GM12865 (cell line): ENCODE data around the gene SRRM5.

Experiments
- DNase-seq: peaks from one replicate; pipeline ENCODE4 v3.0.0; 2010; ENCODE audit warnings: low read depth
- H3K4me3 ChIP-seq: 2 replicates; pipeline ENCODE4 v1.5.1; 2011; ENCODE audit warnings: mild to moderate bottlenecking, low read depth, low read length, control low read depth
- TF ChIP-seq, protein P1 (sequence below): IDR thresholded peaks from 2 replicates; pipeline ENCODE4 v1.5.1; 2011; ENCODE audit warnings: low read length, control low read depth, low read depth, inconsistent platforms; ENCODE audit not compliant: insufficient read depth; ENCODE audit errors: missing control alignments

SRRM5 gene

DNA sequence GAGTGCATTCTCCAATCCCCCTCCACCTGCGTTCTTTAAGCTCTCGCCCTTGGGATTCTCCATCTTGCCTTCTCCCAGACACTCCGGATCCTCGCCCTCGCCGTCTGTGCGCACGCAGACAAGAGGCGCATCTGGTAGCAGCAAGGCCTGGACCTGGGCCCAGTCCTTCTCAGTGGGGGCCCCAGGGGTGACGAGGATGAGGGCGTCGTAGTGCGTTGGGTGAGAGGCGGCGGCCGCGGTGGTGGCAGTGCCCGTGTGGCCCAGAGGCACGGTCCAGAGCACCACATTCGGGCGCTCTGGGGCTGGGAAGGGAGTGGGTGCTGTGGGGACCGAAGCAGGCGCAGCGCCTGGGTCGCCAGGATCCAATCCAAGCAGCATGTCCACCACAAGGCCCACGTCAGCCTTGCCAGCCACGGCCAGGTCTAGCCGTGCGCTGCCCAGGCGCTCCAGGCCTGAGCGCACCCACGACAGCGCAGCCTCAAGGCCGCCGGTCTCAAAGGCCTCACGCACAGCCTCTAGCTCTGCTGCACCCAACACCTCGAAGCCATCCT is 19.0 kb upstream of the SRRM5 start:
- H3K4me3 ChIP-seq = no peak overlapping the region
- DNase-seq = no peak
- TF ChIP-seq, protein P1, sequence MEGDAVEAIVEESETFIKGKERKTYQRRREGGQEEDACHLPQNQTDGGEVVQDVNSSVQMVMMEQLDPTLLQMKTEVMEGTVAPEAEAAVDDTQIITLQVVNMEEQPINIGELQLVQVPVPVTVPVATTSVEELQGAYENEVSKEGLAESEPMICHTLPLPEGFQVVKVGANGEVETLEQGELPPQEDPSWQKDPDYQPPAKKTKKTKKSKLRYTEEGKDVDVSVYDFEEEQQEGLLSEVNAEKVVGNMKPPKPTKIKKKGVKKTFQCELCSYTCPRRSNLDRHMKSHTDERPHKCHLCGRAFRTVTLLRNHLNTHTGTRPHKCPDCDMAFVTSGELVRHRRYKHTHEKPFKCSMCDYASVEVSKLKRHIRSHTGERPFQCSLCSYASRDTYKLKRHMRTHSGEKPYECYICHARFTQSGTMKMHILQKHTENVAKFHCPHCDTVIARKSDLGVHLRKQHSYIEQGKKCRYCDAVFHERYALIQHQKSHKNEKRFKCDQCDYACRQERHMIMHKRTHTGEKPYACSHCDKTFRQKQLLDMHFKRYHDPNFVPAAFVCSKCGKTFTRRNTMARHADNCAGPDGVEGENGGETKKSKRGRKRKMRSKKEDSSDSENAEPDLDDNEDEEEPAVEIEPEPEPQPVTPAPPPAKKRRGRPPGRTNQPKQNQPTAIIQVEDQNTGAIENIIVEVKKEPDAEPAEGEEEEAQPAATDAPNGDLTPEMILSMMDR = no peak

DNA sequence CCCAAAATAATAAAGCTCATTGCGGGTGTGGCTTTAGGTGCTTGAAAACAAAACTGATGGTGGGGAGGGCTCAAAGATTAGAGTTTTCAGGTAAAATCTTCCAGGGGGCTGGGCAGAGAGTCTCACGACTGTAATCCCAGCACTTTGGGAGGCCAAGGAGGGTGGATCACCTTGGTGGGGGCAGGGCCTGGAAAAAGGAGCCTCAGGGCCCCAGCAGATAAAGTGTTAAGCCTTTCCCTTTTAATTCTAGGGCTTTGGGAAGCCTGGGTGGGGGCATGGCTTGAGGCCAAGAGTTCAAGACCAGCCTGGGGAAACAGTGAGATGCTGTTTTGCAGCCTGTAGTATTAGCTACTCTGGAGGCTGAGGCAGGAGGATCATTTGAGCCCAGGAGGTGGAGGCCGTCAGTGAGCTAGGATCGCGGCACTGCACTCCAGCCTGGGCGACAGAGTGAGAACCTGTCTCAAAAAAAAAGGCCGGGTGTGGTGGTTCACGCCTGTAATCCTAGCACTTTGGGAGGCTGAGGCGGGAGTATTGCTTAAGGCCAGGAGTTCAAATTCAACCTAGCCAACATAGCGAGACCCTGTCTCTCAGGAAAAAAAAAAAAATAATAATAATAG is 17.7 kb upstream of the SRRM5 start:
- TF ChIP-seq, protein P1 = no peak
- H3K4me3 ChIP-seq = peak overlapping the region; percentile 78
- DNase-seq = no peak

DNA sequence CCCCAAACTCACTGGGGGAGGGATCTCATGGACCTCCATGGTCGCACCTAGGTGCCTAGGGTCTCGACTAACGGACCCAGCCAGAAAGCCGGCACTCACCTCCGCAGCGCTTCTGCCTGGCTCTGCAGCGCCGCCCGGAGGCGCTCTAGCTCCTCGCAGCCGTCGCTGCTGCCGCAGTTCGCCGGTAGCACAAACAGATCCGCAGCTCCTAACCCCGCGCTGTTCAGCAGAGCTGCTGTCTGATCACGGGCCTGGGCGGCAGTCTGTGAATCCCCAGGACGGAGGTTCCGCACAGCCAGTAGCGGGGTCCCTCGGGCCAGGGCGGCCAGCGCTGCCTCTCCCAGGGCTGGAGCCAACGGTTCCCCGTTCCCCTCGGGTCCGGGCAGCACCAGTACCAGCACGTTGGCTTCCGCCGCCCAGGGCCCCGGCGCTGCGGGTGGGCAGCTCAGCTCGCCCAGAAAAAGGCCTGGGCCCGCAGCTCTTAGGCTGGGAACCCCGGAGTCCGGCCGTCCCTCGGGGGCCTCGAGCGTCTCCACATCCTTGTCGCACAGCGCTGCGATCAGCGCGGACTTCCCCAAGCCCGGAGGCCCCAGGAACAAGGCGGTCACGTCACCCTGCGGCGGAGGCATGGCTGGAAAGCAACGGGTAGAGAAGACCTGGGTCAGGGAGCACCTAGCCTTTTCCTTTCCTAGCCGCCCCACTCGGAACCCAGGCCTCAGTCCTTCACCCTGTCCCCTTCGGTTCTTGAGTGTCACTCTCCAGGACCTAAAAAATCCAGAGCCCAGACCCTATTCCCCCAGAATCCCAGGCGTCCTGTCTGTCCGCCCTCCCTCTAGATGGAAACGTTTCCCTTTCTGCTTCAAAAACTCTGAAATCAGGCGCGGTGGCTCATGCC is 16.9 kb upstream of the SRRM5 start:
- DNase-seq = peak; percentile 86
- peak overlapping the region; percentile 78 for H3K4me3 ChIP-seq
- TF ChIP-seq, protein P1 = peak; percentile 94

DNA sequence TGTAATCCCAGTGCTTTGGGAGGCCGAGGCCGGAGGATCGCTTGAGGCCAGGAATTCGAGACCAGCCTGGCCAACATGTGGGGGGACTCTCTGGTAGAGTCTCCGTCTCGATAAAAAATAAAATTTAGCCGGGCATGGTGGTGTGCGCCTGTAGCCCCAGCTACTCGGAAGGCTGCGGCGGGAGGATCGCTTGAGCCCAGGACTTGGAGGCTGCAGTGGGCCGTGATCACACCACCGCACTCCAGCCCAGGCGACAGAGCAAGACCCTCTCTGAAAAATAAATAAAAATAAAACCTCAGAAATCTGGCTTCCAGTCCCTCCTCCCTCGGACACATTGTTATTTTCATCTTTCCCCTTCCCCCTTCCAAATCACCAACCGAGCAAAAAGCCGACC is 16.3 kb upstream of the SRRM5 start:
- TF ChIP-seq, protein P1 = no peak
- peak overlapping the region; percentile 78 for H3K4me3 ChIP-seq
- DNase-seq = no peak

DNA sequence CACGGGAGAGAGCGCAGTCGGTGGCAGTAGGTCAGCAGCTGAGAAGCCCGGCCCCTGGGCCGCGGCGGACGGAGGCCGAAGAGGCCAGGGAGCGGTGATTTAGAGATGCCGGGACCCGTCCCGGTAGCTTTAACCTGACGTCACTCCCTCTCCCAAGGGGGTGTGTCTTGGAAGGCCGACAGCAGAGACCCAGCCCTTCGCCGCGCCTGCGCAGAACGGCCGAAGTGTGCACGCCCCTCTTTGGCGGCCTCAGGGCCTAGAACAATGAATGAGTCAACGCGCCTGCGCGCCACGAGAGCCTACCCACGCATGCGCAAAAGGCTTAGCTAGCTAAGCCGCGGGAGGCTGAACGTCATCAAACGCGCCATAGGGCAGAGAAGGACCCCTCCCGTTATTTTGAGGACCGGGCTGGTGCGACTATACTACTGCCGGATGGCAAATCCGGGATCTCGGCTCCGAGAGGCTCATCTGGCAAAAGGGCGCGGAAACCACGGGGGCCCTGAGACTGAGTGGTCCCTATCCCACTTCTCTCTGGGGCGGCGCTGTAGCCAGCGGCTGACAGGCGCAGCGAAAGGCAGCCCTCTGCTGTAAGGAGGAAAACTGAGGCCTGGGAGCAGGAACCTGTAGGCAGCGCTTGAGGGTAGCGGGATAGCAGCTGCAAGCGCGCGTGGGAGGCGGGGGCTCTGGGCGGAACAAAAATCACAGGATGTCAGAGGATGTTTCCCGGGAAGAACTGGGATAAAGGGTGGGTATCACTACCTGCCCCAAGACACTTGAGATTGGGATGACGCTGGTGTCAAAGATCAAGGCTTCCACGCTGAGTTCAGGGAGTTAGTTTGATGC is 15.7 kb upstream of the SRRM5 start, which contains the start of the genes IRGQ and ZNF576:
Gene IRGQ (minus strand): TSS at position 136 of the 843 bp plus-strand sequence. CDS start 796 bp downstream, outside the sequence.
Gene ZNF576 (plus strand): TSS at position 597 of the 843 bp plus-strand sequence. CDS start 514 bp downstream, outside the sequence.
- TF ChIP-seq, protein P1 = no peak
- H3K4me3 ChIP-seq = peak within 1 kb of the TSS; percentile 93
- DNase-seq = peak; percentile 100

DNA sequence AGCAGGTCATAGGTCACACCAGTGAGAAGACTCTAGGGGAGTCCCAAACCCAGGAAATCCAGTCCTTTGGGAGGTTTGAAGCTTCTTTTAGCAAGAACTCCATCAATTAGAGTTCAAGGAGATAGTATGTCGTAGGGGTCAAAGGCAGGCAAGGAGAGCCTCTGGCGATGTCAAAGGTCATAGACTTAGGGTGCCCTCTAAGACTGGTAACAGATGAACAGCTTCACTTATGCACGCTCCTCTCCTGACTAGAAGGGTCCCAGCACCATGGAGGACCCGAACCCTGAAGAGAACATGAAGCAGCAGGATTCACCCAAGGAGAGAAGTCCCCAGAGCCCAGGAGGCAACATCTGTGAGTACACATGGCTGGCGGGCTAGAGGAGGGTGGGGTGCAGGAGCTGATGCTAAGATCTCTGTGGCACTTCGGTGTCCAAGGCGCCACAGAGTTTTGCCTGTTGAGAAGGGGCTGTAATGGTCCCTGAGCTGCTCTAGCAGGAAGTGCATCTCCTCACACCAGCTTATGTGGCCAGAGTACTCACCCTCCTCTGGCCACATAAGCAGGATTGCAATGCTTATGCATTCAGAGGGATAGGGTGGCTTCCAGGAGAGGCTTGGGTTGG is 14.9 kb upstream of the SRRM5 start:
- DNase-seq = peak; percentile 22
- TF ChIP-seq, protein P1 = no peak
- peak overlapping the region; percentile 93 for H3K4me3 ChIP-seq
